Transverse colon (tissue), 4 donors: ENCODE data around the gene SUDS3. TPM values are rescaled to one million over a fixed set of nuclear protein-coding genes. Genes with fewer than 3 reads are reported as not detected.

Experiments
- DNase-seq: peaks from one replicate; pipeline ENCODE4 v3.0.0-alpha.2; 2019
- H3K27ac ChIP-seq, 4 donors: fragments of 200-600 bp; sonication (generic); 2 replicates each; pipeline ENCODE4 v1.5.1; 2016 to 2018; ENCODE audit warnings: inconsistent platforms in 4 of 4
- H3K27me3 ChIP-seq: fragments of 200-600 bp; sonication (generic); 2 replicates; pipeline ENCODE4 v1.5.1; 2017; ENCODE audit warnings: inconsistent platforms
- H3K36me3 ChIP-seq, 4 donors: fragments of 200-600 bp; sonication (generic); 2 replicates each; pipeline ENCODE4 v1.5.1; 2017 to 2019; ENCODE audit warnings: inconsistent platforms in 4 of 4
- H3K4me1 ChIP-seq, 4 donors: fragments of 200-600 bp; sonication (generic); 2 replicates each; pipeline ENCODE4 v1.5.1; 2017 to 2020; ENCODE audit warnings: inconsistent platforms in 4 of 4
- H3K4me3 ChIP-seq, 4 donors: fragments of 200-600 bp; sonication (generic); 1 replicate in 1 of 4; 2 replicates in 3 of 4; pipeline versions ENCODE4 v1.5.1 to v1.6.1; 2017 to 2019; ENCODE audit warnings: inconsistent platforms in 4 of 4
- H3K9me3 ChIP-seq, 2 donors: fragments of 200-600 bp; sonication (generic); 2 replicates each; pipeline ENCODE4 v1.5.1; 2017 to 2019; ENCODE audit warnings: inconsistent platforms in 2 of 2
- EP300 ChIP-seq: sonication (generic); formaldehyde crosslinking; IDR thresholded peaks from one replicate; pipeline ENCODE4 v1.6.1; 2017; ENCODE audit warnings: antibody characterized with exemption, low read depth
- POLR2A ChIP-seq: fragments of 450-650 bp; IDR thresholded peaks from one replicate; pipeline ENCODE4 v1.6.1; 2016; ENCODE audit warnings: antibody characterized with exemption, mild to moderate bottlenecking, moderate library complexity
- POLR2AphosphoS5 ChIP-seq, 3 donors: sonication (generic); formaldehyde crosslinking; IDR thresholded peaks; one replicate each; pipeline ENCODE4 v1.6.1; 2016; ENCODE audit warnings: antibody characterized with exemption in 3 of 3
- WGBS, 2 donors: methylation state at CpG; one replicate each; pipeline ENCODE4 v1.1.5; 2018; ENCODE audit warnings: low coverage in 1 of 2; 5-methylcytosine and 5-hydroxymethylcytosine counted together
- in situ Hi-C, 4 donors: fragments of 200-750 bp; cut with MboI; loops; one replicate each; pipeline versions ENCODE4 v1.15.0 to v1.15.1; 2017; ENCODE audit warnings: low sequenced_read_pairs in 3 of 4, low pct_ligation_motif_present in 1 of 4, low pct_unique_long_range_greater_than_20kb in 1 of 4
- intact Hi-C: fragments of 100-400 bp; cut with DNase I; formaldehyde crosslinking; loops from one replicate; pipeline ENCODE4 v1.15.1; 2023; ENCODE audit warnings: low total_unique reads
- total RNA-seq, 4 donors: library from RNA; depleted of rRNA; stranded (reverse); fragments of >200 nt; gene quantifications; one replicate each; pipeline ENCODE4 v1.1.0, GENCODE V29; 2016
- TF ChIP-seq, protein P1 (sequence below), 5 experiments: fragments of 200-600 bp in 3 of 5; fragments of 450-650 bp in 2 of 5; sonication (generic) in 3 of 5; IDR thresholded peaks; 1 replicate in 2 of 5; 2 replicates in 3 of 5; pipeline ENCODE4 v1.5.1; 2016 to 2017; ENCODE audit warnings: antibody characterized with exemption in 5 of 5, inconsistent platforms in 3 of 5, mild to moderate bottlenecking in 2 of 5, moderate library complexity in 1 of 5

The SUDS3 gene
- total RNA-seq, 4 donors from 2014 or later, result 27.5 to 63.4 (median 45.7) TPM

DNA sequence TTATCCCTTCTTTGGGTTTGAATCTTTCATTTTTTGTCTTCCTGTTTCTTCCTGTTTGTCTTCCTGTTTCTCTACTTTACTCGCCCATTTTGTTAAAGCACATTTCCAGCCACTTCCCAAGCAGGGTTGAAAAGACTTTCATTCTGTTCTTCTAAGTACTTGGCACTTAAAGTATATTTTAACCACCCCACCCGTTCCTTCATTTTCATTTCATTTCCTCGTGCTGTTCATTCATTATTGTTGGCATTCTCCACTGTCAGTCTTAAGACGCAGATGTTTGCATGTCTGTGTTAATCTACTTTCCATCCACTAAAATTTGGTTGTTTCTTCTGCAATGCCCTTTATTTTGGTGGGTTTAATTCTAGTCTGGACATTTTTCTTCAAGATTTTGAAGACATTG is 49.0 kb downstream of the SUDS3 start:
- in situ Hi-C loops, result no loop called here
- H3K9me3 ChIP-seq, result no peaks in the 10 kb centered on the region
- intact Hi-C loops, result no loop called here
- H3K27ac ChIP-seq, result no peak overlapping the region
- no peak overlapping the region for H3K4me3 ChIP-seq
- peaks cover 0 to 6% (median 0%) of the 10 kb centered on the region in 4 donors for H3K4me1 ChIP-seq
- no peaks in the 10 kb centered on the region for H3K36me3 ChIP-seq
- TF ChIP-seq POLR2A (no peak), EP300 (no peak), POLR2AphosphoS5 (IDR thresholded peaks at IDR 0.05) (no peak)
- TF ChIP-seq, protein P1, sequence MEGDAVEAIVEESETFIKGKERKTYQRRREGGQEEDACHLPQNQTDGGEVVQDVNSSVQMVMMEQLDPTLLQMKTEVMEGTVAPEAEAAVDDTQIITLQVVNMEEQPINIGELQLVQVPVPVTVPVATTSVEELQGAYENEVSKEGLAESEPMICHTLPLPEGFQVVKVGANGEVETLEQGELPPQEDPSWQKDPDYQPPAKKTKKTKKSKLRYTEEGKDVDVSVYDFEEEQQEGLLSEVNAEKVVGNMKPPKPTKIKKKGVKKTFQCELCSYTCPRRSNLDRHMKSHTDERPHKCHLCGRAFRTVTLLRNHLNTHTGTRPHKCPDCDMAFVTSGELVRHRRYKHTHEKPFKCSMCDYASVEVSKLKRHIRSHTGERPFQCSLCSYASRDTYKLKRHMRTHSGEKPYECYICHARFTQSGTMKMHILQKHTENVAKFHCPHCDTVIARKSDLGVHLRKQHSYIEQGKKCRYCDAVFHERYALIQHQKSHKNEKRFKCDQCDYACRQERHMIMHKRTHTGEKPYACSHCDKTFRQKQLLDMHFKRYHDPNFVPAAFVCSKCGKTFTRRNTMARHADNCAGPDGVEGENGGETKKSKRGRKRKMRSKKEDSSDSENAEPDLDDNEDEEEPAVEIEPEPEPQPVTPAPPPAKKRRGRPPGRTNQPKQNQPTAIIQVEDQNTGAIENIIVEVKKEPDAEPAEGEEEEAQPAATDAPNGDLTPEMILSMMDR (IDR thresholded peaks at IDR 0.05), result no peak
- H3K27me3 ChIP-seq, result no peaks in the 10 kb centered on the region
- 65 to 77% methylated on average over 4 of the region's 4 CpGs for WGBS, 2 donors
- DNase-seq, result no peak

DNA sequence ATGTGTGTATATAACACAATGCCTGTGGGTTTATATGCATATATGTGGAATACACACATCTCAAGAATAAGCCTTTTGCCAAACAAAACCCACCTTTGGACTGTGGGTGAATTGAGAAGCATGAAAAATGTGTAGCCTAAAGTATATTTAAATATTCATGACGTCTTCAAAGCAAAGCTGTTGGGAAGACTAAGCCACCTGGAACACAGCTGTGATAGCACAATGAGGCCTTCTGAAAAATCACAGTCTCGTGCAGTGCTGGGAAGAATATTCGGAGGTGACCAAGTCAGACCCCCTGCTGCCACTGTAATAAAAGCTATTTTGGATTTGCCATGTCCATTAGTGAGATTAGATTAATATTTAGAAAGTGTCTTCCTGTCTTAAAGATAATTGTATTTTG is 51.5 kb downstream of the SUDS3 start:
- Histone ChIP-seq H3K27me3 (no peaks in the 10 kb centered on the region), H3K4me1 (peaks cover 0 to 6% (median 0%) of the 10 kb centered on the region in 4 donors), H3K9me3 (no peaks in the 10 kb centered on the region), H3K4me3 (no peak overlapping the region), H3K27ac (no peak overlapping the region), H3K36me3 (no peaks in the 10 kb centered on the region)
- in situ Hi-C loops, result no loop called here
- WGBS, 2 donors, result 89 to 100% methylated on average over 3 of the region's 3 CpGs
- DNase-seq, result no peak
- TF ChIP-seq, protein P1 (IDR thresholded peaks at IDR 0.05), result no peak
- TF ChIP-seq POLR2A (no peak), EP300 (no peak), POLR2AphosphoS5 (IDR thresholded peaks at IDR 0.05) (no peak)
- intact Hi-C loops, result no loop called here

DNA sequence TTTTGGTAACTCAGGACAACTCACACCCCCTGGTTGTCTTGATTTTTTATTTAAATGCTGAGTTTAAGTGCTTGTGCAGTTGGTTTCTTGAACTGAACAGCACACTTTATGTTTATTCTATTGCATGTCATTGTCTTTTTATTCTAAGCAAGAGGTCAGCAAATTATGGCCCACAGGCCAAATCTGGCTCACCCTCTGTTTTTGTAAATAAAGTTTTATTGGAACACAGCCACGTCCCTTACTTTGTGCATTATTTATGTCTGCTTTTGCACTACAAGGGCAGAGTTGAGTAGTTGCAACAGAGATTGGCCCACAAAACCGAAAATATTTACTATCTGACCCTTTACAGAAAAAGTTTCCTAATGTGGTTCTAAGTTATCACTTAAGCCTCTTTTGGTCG is 52.3 kb downstream of the SUDS3 start:
- Histone ChIP-seq H3K4me1 (peaks cover 0 to 12% (median 0%) of the 10 kb centered on the region in 4 donors), H3K27me3 (no peaks in the 10 kb centered on the region), H3K36me3 (no peaks in the 10 kb centered on the region), H3K4me3 (no peak overlapping the region), H3K9me3 (no peaks in the 10 kb centered on the region), H3K27ac (no peak overlapping the region)
- intact Hi-C loops (no loop called here), in situ Hi-C loops (no loop called here)
- 70% methylated on average over 3 of the region's 3 CpGs for WGBS, 2 donors
- no peak for DNase-seq
- no peak for TF ChIP-seq POLR2AphosphoS5 (IDR thresholded peaks at IDR 0.05)
- TF ChIP-seq, protein P1 (IDR thresholded peaks at IDR 0.05), result no peak
- TF ChIP-seq EP300, result no peak
- no peak for TF ChIP-seq POLR2A

DNA sequence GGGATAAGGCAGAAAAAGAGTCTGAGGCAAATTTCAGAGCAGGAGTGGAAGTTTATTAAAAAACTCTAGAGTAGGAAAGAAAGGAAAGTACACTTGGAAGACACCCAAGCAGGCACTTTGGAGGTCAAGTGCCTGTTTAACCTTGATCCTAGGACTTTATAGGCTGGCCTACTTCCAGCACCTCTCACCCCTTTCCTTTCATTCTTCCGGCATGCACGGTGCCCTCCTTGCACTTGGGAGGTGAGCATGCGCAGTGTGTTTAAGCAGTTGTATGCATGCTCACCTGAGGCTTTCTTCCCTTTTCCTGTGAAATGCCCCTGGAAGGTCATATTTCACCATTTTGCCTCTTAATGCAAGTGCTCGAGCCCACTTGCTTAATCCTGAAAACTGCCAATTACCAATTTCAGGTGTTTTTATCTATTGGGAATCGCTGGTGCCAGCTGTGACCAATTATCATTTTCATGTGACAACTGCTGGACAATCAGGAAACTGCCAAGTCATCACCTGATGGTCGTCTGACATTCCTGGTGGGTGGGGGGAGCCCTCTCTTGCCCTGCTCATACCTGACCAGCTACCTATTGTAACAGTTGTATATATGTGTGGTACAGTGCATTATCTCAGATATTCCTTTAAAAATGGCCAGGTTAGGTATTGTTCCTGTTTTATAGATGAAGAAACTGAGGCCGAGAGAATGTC is 53.5 kb downstream of the SUDS3 start:
- Histone ChIP-seq H3K36me3 (no peaks in the 10 kb centered on the region), H3K4me1 (peaks cover 0 to 13% (median 0%) of the 10 kb centered on the region in 4 donors), H3K9me3 (no peaks in the 10 kb centered on the region), H3K27ac (no peak overlapping the region), H3K4me3 (no peak overlapping the region), H3K27me3 (no peaks in the 10 kb centered on the region)
- TF ChIP-seq POLR2A, result no peak
- TF ChIP-seq, protein P1 (IDR thresholded peaks at IDR 0.05), result no peak
- TF ChIP-seq EP300, result no peak
- no peak for TF ChIP-seq POLR2AphosphoS5 (IDR thresholded peaks at IDR 0.05)
- WGBS, 2 donors, result 64 to 73% methylated on average over 5 to 7 of the region's 7 CpGs
- intact Hi-C loops, result no loop called here
- DNase-seq, result no peak
- in situ Hi-C loops, result no loop called here
